Measurements from ENCODE around the gene CSAG1.
"Not testable (repeated sequence)": the region's sequence is repeated elsewhere in the genome, so short reads cannot be mapped to it uniquely, and the experiment has no call there.

Gene CSAG1

GRCh38 chrX:152733261-152733975 is at the start of gene CSAG1, which contains the start of gene MAGEA12:
Gene CSAG1, minus strand, starts transcription at chrX:152733721. Its CDS starts 1,261 bp downstream, at chrX:152732460.
Gene MAGEA12, plus strand, starts transcription at chrX:152733757. Its CDS starts 2,405 bp downstream, at chrX:152736162.
- DNase-seq (ENCODE audit: low spot score): no peak

- DNase-seq (ENCODE audit: low spot score): not testable (repeated sequence)
Observed at GRCh38 chrX:152769549-152770289, 36.2 kb upstream of the CSAG1 start, which contains the start of gene MAGEA6. Gene MAGEA6, minus strand, starts transcription at chrX:152769689. Its CDS starts 2,039 bp downstream, at chrX:152767650.

- not testable (repeated sequence) for DNase-seq (ENCODE audit: low spot score)
Observed at GRCh38 chrX:152766562-152766961, 33.0 kb upstream of the CSAG1 start.

GRCh38 chrX:152761582-152761981 is 28.1 kb upstream of the CSAG1 start:
- DNase-seq (ENCODE audit: low spot score): not testable (repeated sequence)

- not testable (repeated sequence) for DNase-seq (ENCODE audit: low spot score)
Observed at GRCh38 chrX:152759544-152759943, 26.0 kb upstream of the CSAG1 start.

- DNase-seq (ENCODE audit: low spot score): not testable (repeated sequence)
Observed at GRCh38 chrX:152758918-152759317, 25.4 kb upstream of the CSAG1 start, which contains the start of gene CSAG3. Gene CSAG3, plus strand, starts transcription at chrX:152759218.

GRCh38 chrX:152754871-152755270 is 21.4 kb upstream of the CSAG1 start:
- DNase-seq (ENCODE audit: low spot score): not testable (repeated sequence)

GRCh38 chrX:152753686-152754650 is 20.4 kb upstream of the CSAG1 start, which contains the start of gene MAGEA2:
Gene MAGEA2, minus strand, starts transcription at chrX:152753842. Its CDS starts 2,479 bp downstream, at chrX:152751363.
- DNase-seq (ENCODE audit: low spot score): not testable (repeated sequence)

- no peak for DNase-seq (ENCODE audit: low spot score)
Observed at GRCh38 chrX:152738560-152738959, 5.0 kb upstream of the CSAG1 start.

GRCh38 chrX:152736528-152736927 is 3.0 kb upstream of the CSAG1 start:
- not testable (repeated sequence) for DNase-seq (ENCODE audit: low spot score)

- DNase-seq (ENCODE audit: low spot score): no peak
Observed at GRCh38 chrX:152735860-152736511, 2.5 kb upstream of the CSAG1 start.

- no peak for DNase-seq (ENCODE audit: low spot score)
Observed at GRCh38 chrX:152735101-152735500, 1.6 kb upstream of the CSAG1 start.

- DNase-seq (ENCODE audit: low spot score): not testable (repeated sequence)
Observed at GRCh38 chrX:152734143-152734858, 780 bp upstream of the CSAG1 start.

GRCh38 chrX:152725409-152725808 is 8.1 kb downstream of the CSAG1 start:
- DNase-seq (ENCODE audit: low spot score): no peak

- DNase-seq (ENCODE audit: low spot score): not testable (repeated sequence)
Observed at GRCh38 chrX:152713815-152714787, 19.4 kb downstream of the CSAG1 start, which contains the start of gene MAGEA2B. Gene MAGEA2B, plus strand, starts transcription at chrX:152714628. Its CDS starts 2,479 bp downstream, at chrX:152717107.

- not testable (repeated sequence) for DNase-seq (ENCODE audit: low spot score)
Observed at GRCh38 chrX:152713195-152713594, 20.3 kb downstream of the CSAG1 start.

GRCh38 chrX:152709173-152709572 is 24.3 kb downstream of the CSAG1 start, which contains the start of gene CSAG2:
Gene CSAG2, minus strand, starts transcription at chrX:152709273. Its CDS starts 161 bp downstream, at chrX:152709112.
- DNase-seq (ENCODE audit: low spot score): not testable (repeated sequence)

- not testable (repeated sequence) for DNase-seq (ENCODE audit: low spot score)
Observed at GRCh38 chrX:152706500-152706899, 27.0 kb downstream of the CSAG1 start.

- not testable (repeated sequence) for DNase-seq (ENCODE audit: low spot score)
Observed at GRCh38 chrX:152700390-152700789, 33.1 kb downstream of the CSAG1 start.
